Loucy (cell line): ENCODE measurements around the gene METTL13.

Experiments
- H2AFZ ChIP-seq: fragments of 200-600 bp; sonication (generic); 2 replicates; pipeline ENCODE4 v1.6.0; 2016; ENCODE audit warnings: antibody characterized with exemption, mild to moderate bottlenecking, low read length, moderate library complexity
- H3F3A ChIP-seq: fragments of 200-600 bp; 2 replicates; pipeline ENCODE4 v1.6.0; 2016; ENCODE audit warnings: antibody characterized with exemption, low read depth, mild to moderate bottlenecking
- H3K27me3 ChIP-seq: fragments of 200-600 bp; sonication (generic); 2 replicates; pipeline ENCODE4 v1.6.1; 2014; ENCODE audit warnings: low read length, mild to moderate bottlenecking; ENCODE audit not compliant: insufficient read depth, poor library complexity, severe bottlenecking
- H3K36me3 ChIP-seq: fragments of 200-600 bp; sonication (generic); 2 replicates; pipeline ENCODE4 v1.6.1; 2016; ENCODE audit warnings: low read length; ENCODE audit not compliant: insufficient read depth
- H3K4me1 ChIP-seq: fragments of 200-600 bp; sonication (generic); 2 replicates; pipeline ENCODE4 v1.5.1; 2014; ENCODE audit warnings: low read length, mild to moderate bottlenecking; ENCODE audit not compliant: insufficient read depth, poor library complexity, severe bottlenecking
- H3K4me2 ChIP-seq: fragments of 200-600 bp; sonication (generic); 2 replicates; pipeline ENCODE4 v1.6.0; 2014; ENCODE audit warnings: antibody characterized with exemption, low read length, low read depth, mild to moderate bottlenecking; ENCODE audit not compliant: poor library complexity, severe bottlenecking
- H3K4me3 ChIP-seq: fragments of 200-600 bp; sonication (generic); 2 replicates; pipeline ENCODE4 v1.5.1; 2014; ENCODE audit warnings: low read length, mild to moderate bottlenecking, mixed read lengths; ENCODE audit not compliant: poor library complexity, severe bottlenecking
- H3K79me2 ChIP-seq: fragments of 200-600 bp; sonication (generic); 2 replicates; pipeline ENCODE4 v1.6.1; 2014; ENCODE audit warnings: low read length; ENCODE audit not compliant: insufficient read depth
- H3K9ac ChIP-seq: fragments of 200-600 bp; sonication (generic); 2 replicates; pipeline ENCODE4 v1.6.0; 2014; ENCODE audit warnings: mild to moderate bottlenecking, low read depth, low read length, moderate library complexity; ENCODE audit not compliant: poor library complexity, severe bottlenecking
- H3K9me2 ChIP-seq: fragments of 200-600 bp; sonication (generic); replicated peaks from 2 replicates; pipeline ENCODE4 v1.6.1; 2016; ENCODE audit warnings: low read depth, low read length, mixed read lengths
- H3K9me3 ChIP-seq: fragments of 200-600 bp; sonication (generic); 2 replicates; pipeline ENCODE4 v1.6.1; 2014; ENCODE audit warnings: mild to moderate bottlenecking, antibody characterized with exemption, low read length, low read depth; ENCODE audit not compliant: insufficient read depth
- H4K20me1 ChIP-seq: fragments of 200-600 bp; sonication (generic); 2 replicates; pipeline ENCODE4 v1.6.0; 2014; ENCODE audit warnings: antibody characterized with exemption, low read length, mild to moderate bottlenecking; ENCODE audit not compliant: insufficient read depth, poor library complexity, severe bottlenecking
- CTCF ChIP-seq: fragments of 200-600 bp; sonication (generic); conservative IDR thresholded peaks from 2 replicates; pipeline ENCODE4 v1.5.1; 2014; ENCODE audit warnings: mild to moderate bottlenecking, antibody characterized with exemption, low read length
- EZH2phosphoT487 ChIP-seq: fragments of 200-600 bp; IDR thresholded peaks from 2 replicates; pipeline ENCODE4 v1.6.1; 2018; ENCODE audit warnings: antibody characterized with exemption, mild to moderate bottlenecking, moderate library complexity, borderline replicate concordance

The METTL13 gene

GRCh38 chr1:171753182-171753581 is 28.3 kb upstream of the METTL13 start:
- Histone ChIP-seq H3K27me3 (no peaks in the 10 kb centered on the region), H3K9me3 (no peaks in the 10 kb centered on the region), H3K4me1 (no peaks in the 10 kb centered on the region), H3F3A (no peaks in the 10 kb centered on the region), H3K79me2 (no peaks in the 10 kb centered on the region), H3K4me2 (no peak overlapping the region), H2AFZ (no peak overlapping the region), H4K20me1 (no peaks in the 10 kb centered on the region), H3K9ac (no peak overlapping the region), H3K4me3 (no peak overlapping the region), H3K36me3 (no peaks in the 10 kb centered on the region), H3K9me2 (no peaks in the 10 kb centered on the region)
- TF ChIP-seq CTCF (no peak), EZH2phosphoT487 (no peak)

GRCh38 chr1:171753685-171754352 is 27.6 kb upstream of the METTL13 start:
- H3K27me3 ChIP-seq = no peaks in the 10 kb centered on the region
- TF ChIP-seq EZH2phosphoT487 (no peak), CTCF (no peak)
- H3K9me2 ChIP-seq = no peaks in the 10 kb centered on the region
- H4K20me1 ChIP-seq = no peaks in the 10 kb centered on the region
- no peaks in the 10 kb centered on the region for H3F3A ChIP-seq
- no peaks in the 10 kb centered on the region for H3K9me3 ChIP-seq
- no peak overlapping the region for H3K4me3 ChIP-seq
- H2AFZ ChIP-seq = no peak overlapping the region
- H3K79me2 ChIP-seq = no peaks in the 10 kb centered on the region
- H3K4me2 ChIP-seq = no peak overlapping the region
- no peak overlapping the region for H3K9ac ChIP-seq
- H3K36me3 ChIP-seq = no peaks in the 10 kb centered on the region
- H3K4me1 ChIP-seq = no peaks in the 10 kb centered on the region

- Histone ChIP-seq H4K20me1 (no peaks in the 10 kb centered on the region), H3F3A (no peaks in the 10 kb centered on the region), H3K9me2 (no peaks in the 10 kb centered on the region), H3K4me3 (no peak overlapping the region), H3K9ac (no peak overlapping the region), H2AFZ (no peak overlapping the region), H3K9me3 (no peaks in the 10 kb centered on the region), H3K79me2 (no peaks in the 10 kb centered on the region), H3K4me2 (no peak overlapping the region), H3K4me1 (no peaks in the 10 kb centered on the region), H3K36me3 (no peaks in the 10 kb centered on the region), H3K27me3 (no peaks in the 10 kb centered on the region)
- TF ChIP-seq EZH2phosphoT487 (no peak), CTCF (no peak)
Measured at GRCh38 chr1:171754353-171754705, 27.1 kb upstream of the METTL13 start.
